HepG2 (cell line): ENCODE measurements around the gene DMGDH. TPM values are rescaled to one million over a fixed set of nuclear protein-coding genes. Genes with fewer than 3 reads are reported as not detected.

Source experiments
- FOSL1 ChIP-seq: sonication (generic); formaldehyde crosslinking; IDR thresholded peaks from 2 replicates; pipeline ENCODE4 v1.9.0; 2021; ENCODE audit warnings: missing genetic modification reagents, borderline replicate concordance
- HMGA1 ChIP-seq: sonication (generic); formaldehyde crosslinking; conservative IDR thresholded peaks from 2 replicates; pipeline ENCODE4 v1.4.0; 2020; ENCODE audit warnings: missing genetic modification reagents
- PCBP1 ChIP-seq: fragments of 200-400 bp; formaldehyde crosslinking; IDR thresholded peaks from 2 replicates; pipeline ENCODE4 v1.6.1; 2017; ENCODE audit warnings: mild to moderate bottlenecking, low read depth, low read length, borderline replicate concordance
- SALL1 ChIP-seq: sonication (generic); formaldehyde crosslinking; IDR thresholded peaks from 2 replicates; pipeline ENCODE4 v1.8.0; 2022; ENCODE audit warnings: mild to moderate bottlenecking, missing genetic modification reagents
- TP53 ChIP-seq: sonication (generic); formaldehyde crosslinking; conservative IDR thresholded peaks from 2 replicates; pipeline ENCODE4 v1.4.0; 2020; ENCODE audit warnings: missing genetic modification reagents
- ZBTB33 ChIP-seq: sonication (generic); formaldehyde crosslinking; IDR thresholded peaks from 2 replicates; pipeline ENCODE4 v1.4.0; 2020; ENCODE audit warnings: missing genetic modification reagents
- ZBTB37 ChIP-seq: sonication (generic); formaldehyde crosslinking; IDR thresholded peaks from 2 replicates; pipeline ENCODE4 v1.4.0; 2020; ENCODE audit warnings: mild to moderate bottlenecking, missing genetic modification reagents
- ZNF850 ChIP-seq: sonication (generic); formaldehyde crosslinking; conservative IDR thresholded peaks from 2 replicates; pipeline ENCODE4 v1.9.0; 2021; ENCODE audit warnings: mild to moderate bottlenecking, missing genetic modification reagents
- ZSCAN21 ChIP-seq: sonication (generic); formaldehyde crosslinking; IDR thresholded peaks from 2 replicates; pipeline ENCODE4 v1.8.0; 2022; ENCODE audit warnings: mild to moderate bottlenecking, missing genetic modification reagents, moderate library complexity, borderline replicate concordance
- polyA plus RNA-seq, 8 experiments: library from polyadenylated mRNA; depleted of rRNA in 3 of 8; stranded (reverse) in 7 of 8; unstranded in 1 of 8; fragments of >200 nt; fragmentation: Illumina TruSeq in 4 of 8; extraction: Trizol in 4 of 8; gene quantifications; 2 replicates each; pipeline versions ENCODE4 v1.2.1 to v1.2.3, GENCODE V29; 2011 to 2016; ENCODE audit warnings: low read depth in 4 of 8, missing spikeins in 1 of 8, mixed read lengths in 1 of 8; ENCODE audit not compliant: insufficient read depth in 1 of 8
- total RNA-seq, 5 experiments: library from RNA; depleted of rRNA; stranded (reverse); fragments of >200 nt; fragmentation: Illumina TruSeq; extraction: Trizol; gene quantifications; 2 replicates each; pipeline ENCODE4 v1.2.3, GENCODE V29; 2016; ENCODE audit warnings: low read depth in 1 of 5
- TF ChIP-seq, protein P1 (sequence below): sonication (generic); formaldehyde crosslinking; IDR thresholded peaks from 2 replicates; pipeline ENCODE4 v1.5.1; 2020; ENCODE audit warnings: mild to moderate bottlenecking, missing genetic modification reagents, moderate library complexity
- TF ChIP-seq, protein P2 (sequence below): sonication (generic); formaldehyde crosslinking; IDR thresholded peaks from 2 replicates; pipeline ENCODE4 v1.5.0; 2020; ENCODE audit warnings: mild to moderate bottlenecking, low read depth, missing genetic modification reagents, borderline replicate concordance
- TF ChIP-seq, protein P3 (sequence below), 2 experiments: IDR thresholded peaks; 2 replicates each; pipeline ENCODE4 v1.6.1; 2011 to 2012; ENCODE audit warnings: low read length in 2 of 2, borderline replicate concordance in 1 of 2, low read depth in 1 of 2, mild to moderate bottlenecking in 1 of 2, moderate library complexity in 1 of 2
- TF ChIP-seq, protein P4 (sequence below), 2 experiments: sonication (generic) in 1 of 2; formaldehyde crosslinking in 1 of 2; IDR thresholded peaks; 2 replicates each; pipeline versions ENCODE4 v1.4.0 to v1.6.1; 2018 to 2020; ENCODE audit warnings: missing genetic modification reagents in 2 of 2, borderline replicate concordance in 1 of 2, low read depth in 1 of 2, mild to moderate bottlenecking in 1 of 2, missing biosample characterization in 1 of 2

DMGDH gene
- total and polyA plus RNA-seq, 2 of the 13 experiments (the other 11 are each of a cell fraction or from before 2014, with no cell fraction given) = 3.6 to 7.9 TPM

DNA sequence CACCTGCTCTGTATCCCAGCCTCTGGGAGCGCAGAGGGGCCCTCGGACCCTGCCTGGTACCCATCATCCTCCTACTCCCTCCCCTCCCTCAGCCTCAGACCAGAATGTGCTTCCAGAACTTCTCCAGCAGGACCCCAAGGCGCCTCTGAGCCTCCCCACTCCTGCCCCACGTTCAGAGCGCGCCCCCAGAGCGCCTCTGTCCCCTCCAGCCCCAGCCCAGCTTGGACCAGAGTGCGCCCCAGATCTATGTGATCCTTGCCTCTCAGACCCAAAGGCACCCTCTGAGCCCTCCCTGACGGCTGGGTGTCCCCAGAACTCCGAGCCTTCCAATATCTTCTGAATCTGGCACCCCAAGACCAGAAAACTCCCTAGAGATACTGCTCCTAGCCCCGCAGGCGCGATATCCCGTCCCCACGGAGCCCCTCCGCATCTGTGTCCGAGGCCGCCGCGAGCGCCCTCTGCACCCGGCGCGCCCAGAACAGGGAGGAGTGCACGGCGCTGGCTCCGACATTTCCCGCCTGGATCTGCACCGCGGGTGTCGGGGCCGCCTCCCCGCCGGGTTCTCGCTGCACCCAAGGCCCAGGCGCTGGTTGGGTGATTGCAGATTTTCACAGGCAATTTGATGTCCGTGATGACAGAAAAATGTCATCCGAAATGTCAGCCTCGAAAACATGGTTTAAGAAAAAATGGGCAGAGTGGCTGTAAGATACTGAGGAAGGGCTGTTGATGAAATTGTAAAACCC is 42.7 kb upstream of the DMGDH start (continued):
- TF ChIP-seq ZBTB33 (CRISPR knock-in tag) = no peak
- TF ChIP-seq, protein P1, sequence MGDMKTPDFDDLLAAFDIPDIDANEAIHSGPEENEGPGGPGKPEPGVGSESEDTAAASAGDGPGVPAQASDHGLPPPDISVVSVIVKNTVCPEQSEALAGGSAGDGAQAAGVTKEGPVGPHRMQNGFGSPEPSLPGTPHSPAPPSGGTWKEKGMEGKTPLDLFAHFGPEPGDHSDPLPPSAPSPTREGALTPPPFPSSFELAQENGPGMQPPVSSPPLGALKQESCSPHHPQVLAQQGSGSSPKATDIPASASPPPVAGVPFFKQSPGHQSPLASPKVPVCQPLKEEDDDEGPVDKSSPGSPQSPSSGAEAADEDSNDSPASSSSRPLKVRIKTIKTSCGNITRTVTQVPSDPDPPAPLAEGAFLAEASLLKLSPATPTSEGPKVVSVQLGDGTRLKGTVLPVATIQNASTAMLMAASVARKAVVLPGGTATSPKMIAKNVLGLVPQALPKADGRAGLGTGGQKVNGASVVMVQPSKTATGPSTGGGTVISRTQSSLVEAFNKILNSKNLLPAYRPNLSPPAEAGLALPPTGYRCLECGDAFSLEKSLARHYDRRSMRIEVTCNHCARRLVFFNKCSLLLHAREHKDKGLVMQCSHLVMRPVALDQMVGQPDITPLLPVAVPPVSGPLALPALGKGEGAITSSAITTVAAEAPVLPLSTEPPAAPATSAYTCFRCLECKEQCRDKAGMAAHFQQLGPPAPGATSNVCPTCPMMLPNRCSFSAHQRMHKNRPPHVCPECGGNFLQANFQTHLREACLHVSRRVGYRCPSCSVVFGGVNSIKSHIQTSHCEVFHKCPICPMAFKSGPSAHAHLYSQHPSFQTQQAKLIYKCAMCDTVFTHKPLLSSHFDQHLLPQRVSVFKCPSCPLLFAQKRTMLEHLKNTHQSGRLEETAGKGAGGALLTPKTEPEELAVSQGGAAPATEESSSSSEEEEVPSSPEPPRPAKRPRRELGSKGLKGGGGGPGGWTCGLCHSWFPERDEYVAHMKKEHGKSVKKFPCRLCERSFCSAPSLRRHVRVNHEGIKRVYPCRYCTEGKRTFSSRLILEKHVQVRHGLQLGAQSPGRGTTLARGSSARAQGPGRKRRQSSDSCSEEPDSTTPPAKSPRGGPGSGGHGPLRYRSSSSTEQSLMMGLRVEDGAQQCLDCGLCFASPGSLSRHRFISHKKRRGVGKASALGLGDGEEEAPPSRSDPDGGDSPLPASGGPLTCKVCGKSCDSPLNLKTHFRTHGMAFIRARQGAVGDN (CRISPR knock-in tag) = peak; percentile 63
- 0 out of 2 replicates have a peak, but pooled peaks have one; percentile 41 for TF ChIP-seq ZSCAN21 (CRISPR knock-in tag)
- TF ChIP-seq, protein P2, sequence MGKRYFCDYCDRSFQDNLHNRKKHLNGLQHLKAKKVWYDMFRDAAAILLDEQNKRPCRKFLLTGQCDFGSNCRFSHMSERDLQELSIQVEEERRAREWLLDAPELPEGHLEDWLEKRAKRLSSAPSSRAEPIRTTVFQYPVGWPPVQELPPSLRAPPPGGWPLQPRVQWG = no peak; the same call in 1 of the 2 replicates
- no peak for TF ChIP-seq PCBP1
- TF ChIP-seq FOSL1 (CRISPR knock-in tag) = no peak
- no peak for TF ChIP-seq ZNF850 (CRISPR knock-in tag)
- TF ChIP-seq SALL1 (CRISPR knock-in tag) = 0 out of 2 replicates have a peak, but pooled peaks have one; percentile 37
- TF ChIP-seq, protein P3, sequence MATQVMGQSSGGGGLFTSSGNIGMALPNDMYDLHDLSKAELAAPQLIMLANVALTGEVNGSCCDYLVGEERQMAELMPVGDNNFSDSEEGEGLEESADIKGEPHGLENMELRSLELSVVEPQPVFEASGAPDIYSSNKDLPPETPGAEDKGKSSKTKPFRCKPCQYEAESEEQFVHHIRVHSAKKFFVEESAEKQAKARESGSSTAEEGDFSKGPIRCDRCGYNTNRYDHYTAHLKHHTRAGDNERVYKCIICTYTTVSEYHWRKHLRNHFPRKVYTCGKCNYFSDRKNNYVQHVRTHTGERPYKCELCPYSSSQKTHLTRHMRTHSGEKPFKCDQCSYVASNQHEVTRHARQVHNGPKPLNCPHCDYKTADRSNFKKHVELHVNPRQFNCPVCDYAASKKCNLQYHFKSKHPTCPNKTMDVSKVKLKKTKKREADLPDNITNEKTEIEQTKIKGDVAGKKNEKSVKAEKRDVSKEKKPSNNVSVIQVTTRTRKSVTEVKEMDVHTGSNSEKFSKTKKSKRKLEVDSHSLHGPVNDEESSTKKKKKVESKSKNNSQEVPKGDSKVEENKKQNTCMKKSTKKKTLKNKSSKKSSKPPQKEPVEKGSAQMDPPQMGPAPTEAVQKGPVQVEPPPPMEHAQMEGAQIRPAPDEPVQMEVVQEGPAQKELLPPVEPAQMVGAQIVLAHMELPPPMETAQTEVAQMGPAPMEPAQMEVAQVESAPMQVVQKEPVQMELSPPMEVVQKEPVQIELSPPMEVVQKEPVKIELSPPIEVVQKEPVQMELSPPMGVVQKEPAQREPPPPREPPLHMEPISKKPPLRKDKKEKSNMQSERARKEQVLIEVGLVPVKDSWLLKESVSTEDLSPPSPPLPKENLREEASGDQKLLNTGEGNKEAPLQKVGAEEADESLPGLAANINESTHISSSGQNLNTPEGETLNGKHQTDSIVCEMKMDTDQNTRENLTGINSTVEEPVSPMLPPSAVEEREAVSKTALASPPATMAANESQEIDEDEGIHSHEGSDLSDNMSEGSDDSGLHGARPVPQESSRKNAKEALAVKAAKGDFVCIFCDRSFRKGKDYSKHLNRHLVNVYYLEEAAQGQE (IDR thresholded peaks at IDR 0.05; ENCODE audit: borderline replicate concordance in 1 of 2, low read depth in 1 of 2, low read length in 2 of 2) = no peak
- TF ChIP-seq, protein P4, sequence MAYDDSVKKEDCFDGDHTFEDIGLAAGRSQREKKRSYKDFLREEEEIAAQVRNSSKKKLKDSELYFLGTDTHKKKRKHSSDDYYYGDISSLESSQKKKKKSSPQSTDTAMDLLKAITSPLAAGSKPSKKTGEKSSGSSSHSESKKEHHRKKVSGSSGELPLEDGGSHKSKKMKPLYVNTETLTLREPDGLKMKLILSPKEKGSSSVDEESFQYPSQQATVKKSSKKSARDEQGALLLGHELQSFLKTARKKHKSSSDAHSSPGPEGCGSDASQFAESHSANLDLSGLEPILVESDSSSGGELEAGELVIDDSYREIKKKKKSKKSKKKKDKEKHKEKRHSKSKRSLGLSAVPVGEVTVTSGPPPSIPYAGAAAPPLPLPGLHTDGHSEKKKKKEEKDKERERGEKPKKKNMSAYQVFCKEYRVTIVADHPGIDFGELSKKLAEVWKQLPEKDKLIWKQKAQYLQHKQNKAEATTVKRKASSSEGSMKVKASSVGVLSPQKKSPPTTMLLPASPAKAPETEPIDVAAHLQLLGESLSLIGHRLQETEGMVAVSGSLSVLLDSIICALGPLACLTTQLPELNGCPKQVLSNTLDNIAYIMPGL (CRISPR knock-in tag; IDR thresholded peaks at IDR 0.05; ENCODE audit: borderline replicate concordance in 1 of 2, low read depth in 1 of 2) = 0 out of 4 replicates have a peak, but pooled peaks have one; percentile 31 to 45
- no peak for TF ChIP-seq HMGA1
- no peak for TF ChIP-seq ZBTB37 (CRISPR knock-in tag)
- no peak for TF ChIP-seq TP53
